Omental fat pad (tissue), 4 donors: ENCODE data around the gene C20orf141. TPM values are rescaled to one million over a fixed set of nuclear protein-coding genes. Genes with fewer than 3 reads are reported as not detected.

Source experiments
- ATAC-seq: fragments of 150-250 bp; one replicate; pipeline ENCODE4 v1.9.1; 2016; ENCODE audit warnings: mild to moderate bottlenecking, moderate library complexity; ENCODE audit not compliant: low FRiP score
- DNase-seq: peaks from one replicate; pipeline ENCODE4 v3.0.0-alpha.2; 2019; ENCODE audit warnings: low spot score
- total RNA-seq, 4 donors: library from RNA; depleted of rRNA; stranded (reverse); fragments of >200 nt; gene quantifications; one replicate each; pipeline ENCODE4 v1.1.0, GENCODE V29; 2016
- TF ChIP-seq, protein P1 (sequence below), 3 donors: fragments of 450-650 bp; IDR thresholded peaks; one replicate each; pipeline ENCODE4 v1.5.1; 2016 to 2017; ENCODE audit warnings: antibody characterized with exemption in 3 of 3, mild to moderate bottlenecking in 3 of 3, moderate library complexity in 2 of 3

The C20orf141 gene
- total RNA-seq, 4 donors from 2014 or later = 1.2 to 1.4 TPM; not detected in 2

DNA sequence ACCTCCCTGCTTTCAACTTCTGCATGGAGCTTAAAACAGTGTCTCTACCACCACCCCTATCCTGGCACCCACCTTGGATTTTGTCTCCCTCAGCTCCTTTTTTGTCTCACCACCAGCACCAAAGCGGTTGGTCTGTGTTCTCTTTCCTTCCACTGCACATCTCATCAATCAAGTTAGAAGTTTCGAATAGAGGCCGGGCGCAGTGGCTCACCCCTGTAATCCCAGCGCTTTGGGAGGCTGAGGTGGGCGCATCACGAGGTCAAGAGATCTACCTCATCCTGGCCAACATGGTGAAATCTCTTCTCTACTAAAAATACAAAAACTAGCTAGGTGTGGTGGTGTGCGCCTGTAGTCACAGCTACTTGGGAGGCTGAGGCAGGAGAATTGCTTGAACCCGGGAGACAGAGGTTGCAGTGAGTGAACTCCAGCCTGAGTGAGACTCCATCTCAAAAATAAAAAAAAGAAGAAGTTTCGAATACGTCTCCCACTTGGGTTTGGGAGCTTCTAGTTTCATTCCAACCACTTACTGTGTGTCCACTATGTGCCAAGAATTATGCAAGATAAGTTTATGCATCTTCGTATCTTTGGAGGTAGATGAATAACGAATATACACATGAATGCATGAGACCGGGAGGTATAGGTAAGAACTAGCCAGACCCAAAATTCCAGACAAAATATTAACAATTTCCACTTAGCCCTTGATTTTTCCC is 19.8 kb downstream of the C20orf141 start:
- DNase-seq = no peak
- TF ChIP-seq, protein P1, sequence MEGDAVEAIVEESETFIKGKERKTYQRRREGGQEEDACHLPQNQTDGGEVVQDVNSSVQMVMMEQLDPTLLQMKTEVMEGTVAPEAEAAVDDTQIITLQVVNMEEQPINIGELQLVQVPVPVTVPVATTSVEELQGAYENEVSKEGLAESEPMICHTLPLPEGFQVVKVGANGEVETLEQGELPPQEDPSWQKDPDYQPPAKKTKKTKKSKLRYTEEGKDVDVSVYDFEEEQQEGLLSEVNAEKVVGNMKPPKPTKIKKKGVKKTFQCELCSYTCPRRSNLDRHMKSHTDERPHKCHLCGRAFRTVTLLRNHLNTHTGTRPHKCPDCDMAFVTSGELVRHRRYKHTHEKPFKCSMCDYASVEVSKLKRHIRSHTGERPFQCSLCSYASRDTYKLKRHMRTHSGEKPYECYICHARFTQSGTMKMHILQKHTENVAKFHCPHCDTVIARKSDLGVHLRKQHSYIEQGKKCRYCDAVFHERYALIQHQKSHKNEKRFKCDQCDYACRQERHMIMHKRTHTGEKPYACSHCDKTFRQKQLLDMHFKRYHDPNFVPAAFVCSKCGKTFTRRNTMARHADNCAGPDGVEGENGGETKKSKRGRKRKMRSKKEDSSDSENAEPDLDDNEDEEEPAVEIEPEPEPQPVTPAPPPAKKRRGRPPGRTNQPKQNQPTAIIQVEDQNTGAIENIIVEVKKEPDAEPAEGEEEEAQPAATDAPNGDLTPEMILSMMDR (IDR thresholded peaks at IDR 0.05) = no peak
- ATAC-seq = no peak

DNA sequence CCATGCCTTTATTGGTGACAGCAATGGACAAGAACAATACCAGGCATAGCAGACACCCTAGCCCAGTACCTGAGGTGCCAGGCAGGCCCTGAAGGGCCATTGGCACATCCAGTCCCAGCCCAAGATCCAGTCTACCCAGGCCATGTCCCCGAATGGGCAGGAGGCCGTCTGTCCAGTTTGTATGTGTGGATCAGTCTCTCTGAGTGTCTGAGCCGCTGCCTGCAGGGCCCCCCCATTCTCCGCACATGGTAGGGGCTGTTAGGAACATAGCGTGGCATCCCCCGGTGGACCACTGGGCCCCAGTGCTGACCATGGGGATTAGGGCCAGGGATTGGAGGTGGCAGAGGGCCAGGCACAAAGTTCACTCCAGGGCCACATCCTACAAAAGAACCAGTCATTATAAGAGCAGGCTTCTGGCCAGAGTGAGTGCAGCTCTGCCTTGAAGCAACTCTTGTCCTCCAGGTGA is 20.6 kb downstream of the C20orf141 start:
- TF ChIP-seq, protein P1 (IDR thresholded peaks at IDR 0.05) = no peak
- DNase-seq (no peak), ATAC-seq (no peak)

DNA sequence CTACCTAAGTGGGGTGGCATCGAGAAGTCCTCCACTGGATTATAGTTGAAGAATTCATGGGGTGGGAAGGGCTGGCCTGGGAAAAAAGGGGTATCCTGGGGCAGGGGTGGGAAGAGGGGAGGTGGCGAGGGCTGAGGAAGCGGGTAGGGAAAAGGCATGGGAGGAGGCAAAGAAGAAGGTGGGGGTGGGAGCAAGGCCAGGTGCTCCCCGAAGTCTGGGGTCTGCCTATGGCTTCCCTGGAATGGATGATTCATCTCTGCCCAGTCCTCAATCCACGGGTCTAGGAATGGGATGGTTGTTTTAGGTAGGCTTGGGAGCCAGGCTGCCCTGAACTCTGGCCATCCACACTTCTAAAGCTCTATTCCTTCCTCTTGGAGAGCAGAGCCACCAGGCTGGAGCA is 21.2 kb downstream of the C20orf141 start:
- DNase-seq = no peak
- no peak for ATAC-seq
- TF ChIP-seq, protein P1 (IDR thresholded peaks at IDR 0.05) = no peak

DNA sequence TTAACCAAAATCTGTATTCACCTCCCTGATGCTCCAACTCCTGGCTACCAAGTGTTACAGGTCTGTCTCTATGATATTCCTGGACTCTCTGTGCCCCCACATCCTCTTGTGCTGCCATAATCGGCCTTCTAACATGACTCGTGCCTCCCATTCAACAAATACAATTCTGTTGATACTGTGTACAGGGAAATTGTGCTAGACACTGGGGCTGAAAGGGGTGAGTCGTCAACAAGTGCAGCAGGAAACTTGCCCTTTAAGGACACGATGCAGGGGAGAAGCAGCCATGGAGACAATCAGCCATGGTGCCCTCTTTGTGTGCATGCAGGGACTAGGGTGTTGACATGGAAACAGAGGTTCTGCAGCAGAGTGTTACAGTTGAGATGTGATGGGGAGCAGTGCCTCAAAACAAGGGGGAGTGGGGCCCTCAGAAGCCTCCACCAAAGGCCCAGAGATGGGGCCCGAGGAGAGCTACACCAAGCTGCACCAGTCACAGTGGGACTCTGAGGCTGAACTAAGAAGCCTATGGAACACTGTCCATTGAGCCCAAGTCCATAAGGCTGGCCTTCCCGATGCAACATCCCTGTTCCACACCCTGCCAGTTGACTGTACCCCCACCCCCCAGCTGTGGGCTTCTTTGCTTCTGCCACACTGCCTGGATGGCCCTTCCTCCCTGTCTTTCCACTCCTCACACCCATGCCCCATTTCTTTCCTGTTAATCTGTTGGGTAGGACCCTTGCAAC is 22.6 kb downstream of the C20orf141 start:
- no peak for ATAC-seq
- TF ChIP-seq, protein P1 (IDR thresholded peaks at IDR 0.05) = no peak
- DNase-seq = no peak

DNA sequence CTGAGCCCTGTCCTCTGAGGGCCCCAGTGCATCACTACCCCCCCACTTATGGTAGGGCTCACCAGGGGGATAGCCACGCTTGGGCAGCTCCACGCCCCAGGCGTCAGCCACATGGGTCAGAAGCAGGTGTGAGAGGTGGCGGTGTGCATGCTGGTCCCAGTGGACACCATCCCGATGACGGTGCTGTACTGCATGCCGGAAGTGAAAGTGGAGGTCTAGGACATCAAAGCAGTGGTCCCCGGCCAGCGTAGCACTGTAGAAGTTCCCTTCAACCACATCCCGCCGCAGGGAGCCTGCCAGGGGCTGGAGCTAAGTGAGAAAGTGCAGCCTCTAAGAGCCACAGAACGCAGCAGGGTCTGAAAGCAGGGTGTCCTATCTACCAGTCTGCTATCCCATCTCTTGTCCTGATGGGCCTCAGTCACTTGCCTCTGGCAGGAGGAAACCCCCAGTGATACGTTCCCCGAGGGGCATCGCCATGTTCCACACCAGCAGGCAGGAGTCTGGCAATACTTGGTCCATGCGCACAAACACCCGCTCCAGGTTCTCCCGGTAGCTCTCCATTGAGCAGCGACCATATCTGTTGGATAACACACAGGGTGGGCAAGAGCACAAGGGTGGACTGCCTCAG is 23.5 kb downstream of the C20orf141 start:
- no peak for ATAC-seq
- no peak for DNase-seq
- TF ChIP-seq, protein P1 (IDR thresholded peaks at IDR 0.05) = no peak

DNA sequence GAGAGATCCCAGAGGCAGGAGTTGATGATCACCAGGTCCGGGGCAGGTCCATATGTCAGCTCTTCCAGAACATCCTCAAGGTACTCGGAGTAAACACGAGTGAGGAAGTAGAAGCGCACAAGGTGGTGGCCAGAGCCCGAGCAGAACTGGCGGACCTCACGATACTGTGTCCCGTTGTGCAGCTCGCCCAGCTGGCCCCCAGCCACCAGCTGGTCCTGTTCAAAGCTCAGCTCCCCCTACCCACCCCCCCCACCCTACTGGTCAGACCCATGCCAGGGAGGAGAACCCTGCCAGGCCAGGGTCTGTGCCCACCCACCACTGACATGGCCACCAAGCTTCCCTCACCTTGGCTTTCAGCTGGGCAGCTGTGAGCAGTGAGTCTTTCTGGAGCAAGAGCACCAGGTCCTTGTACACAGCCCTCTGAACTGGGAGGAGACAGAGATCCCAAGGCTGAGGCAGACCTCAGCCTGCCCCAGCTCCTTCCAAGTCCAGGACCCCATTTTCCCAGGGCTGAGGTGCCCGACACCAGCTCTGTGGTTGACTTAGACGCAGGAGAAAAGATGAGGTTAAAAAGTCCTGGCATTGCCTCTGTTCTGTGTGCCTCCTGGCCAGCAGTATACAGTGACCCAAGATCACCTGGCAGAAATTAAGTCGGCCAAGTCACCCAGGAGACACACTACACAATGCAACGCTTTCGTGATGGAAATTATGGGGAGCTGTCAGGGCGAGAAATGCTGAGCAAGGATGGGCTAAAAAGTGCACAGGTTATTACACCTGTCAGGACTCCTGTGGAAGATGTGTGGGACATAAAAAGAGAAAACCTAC is 24.3 kb downstream of the C20orf141 start:
- DNase-seq (no peak), ATAC-seq (no peak)
- TF ChIP-seq, protein P1 (IDR thresholded peaks at IDR 0.05) = no peak
